H1 (cell line): ENCODE results near the gene ITPR3. TPM values are rescaled to one million over a fixed set of nuclear protein-coding genes. Genes with fewer than 3 reads are reported as not detected.

Experiments used
- ASH2L ChIP-seq: fragments of 200-600, 300-600 bp; sonication (generic); IDR thresholded peaks from one replicate; pipeline ENCODE4 v1.7.1; 2017; ENCODE audit warnings: low read length
- KDM5A ChIP-seq: fragments of 200-600 bp; IDR thresholded peaks from 2 replicates; pipeline ENCODE4 v1.7.1; 2012; ENCODE audit warnings: mild to moderate bottlenecking, low read length, inconsistent platforms, mixed read lengths
- POLR2AphosphoS5 ChIP-seq: IDR thresholded peaks from 2 replicates; pipeline ENCODE4 v1.6.1; 2011; ENCODE audit warnings: low read depth, low read length
- SIX5 ChIP-seq: IDR thresholded peaks from 2 replicates; pipeline ENCODE4 v1.6.1; 2011; ENCODE audit warnings: mild to moderate bottlenecking, low read depth, low read length
- SP4 ChIP-seq: IDR thresholded peaks from 2 replicates; pipeline ENCODE4 v1.6.1; 2012; ENCODE audit warnings: low read length, inconsistent platforms
- SRF ChIP-seq: IDR thresholded peaks from 2 replicates; pipeline ENCODE4 v1.6.1; 2011; ENCODE audit warnings: mild to moderate bottlenecking, low read depth, low read length, moderate library complexity
- TAF1 ChIP-seq: IDR thresholded peaks from 2 replicates; pipeline ENCODE4 v1.6.1; 2011; ENCODE audit warnings: mild to moderate bottlenecking, low read depth, low read length
- polyA plus RNA-seq, 7 experiments: library from polyadenylated mRNA; depleted of rRNA in 3 of 7; stranded (reverse) in 5 of 7; unstranded in 2 of 7; fragments of >200 nt in 5 of 7; fragments of 200-250 nt in 2 of 7; gene quantifications; 1 replicate in 5 of 7; 2 replicates in 1 of 7; 4 replicates in 1 of 7; pipeline versions ENCODE4 v1.2.1 to v1.2.3, GENCODE V29; 2011 to 2013; ENCODE audit warnings: missing spikeins in 2 of 7, mixed read lengths in 2 of 7
- total RNA-seq: library from RNA; stranded (reverse); fragmentation: NEBNext Ultra II Directional; extraction: Animal tissue kit (Norgen Biotek cat#: 25700); gene quantifications from 2 replicates; pipeline ENCODE4 v1.2.1, GENCODE V29; 2021
- TF ChIP-seq, protein P1 (sequence below): fragments of 300-600 bp; sonication (generic); IDR thresholded peaks from 2 replicates; pipeline ENCODE4 v1.7.1; 2012; ENCODE audit warnings: low read length, moderate library complexity, mild to moderate bottlenecking, inconsistent platforms; ENCODE audit not compliant: insufficient replicate concordance

Gene ITPR3
- total and polyA plus RNA-seq, 2 of the 8 experiments (the other 6 are each of a cell fraction or from before 2014, with no cell fraction given): 29.1 to 45.7 TPM

DNA sequence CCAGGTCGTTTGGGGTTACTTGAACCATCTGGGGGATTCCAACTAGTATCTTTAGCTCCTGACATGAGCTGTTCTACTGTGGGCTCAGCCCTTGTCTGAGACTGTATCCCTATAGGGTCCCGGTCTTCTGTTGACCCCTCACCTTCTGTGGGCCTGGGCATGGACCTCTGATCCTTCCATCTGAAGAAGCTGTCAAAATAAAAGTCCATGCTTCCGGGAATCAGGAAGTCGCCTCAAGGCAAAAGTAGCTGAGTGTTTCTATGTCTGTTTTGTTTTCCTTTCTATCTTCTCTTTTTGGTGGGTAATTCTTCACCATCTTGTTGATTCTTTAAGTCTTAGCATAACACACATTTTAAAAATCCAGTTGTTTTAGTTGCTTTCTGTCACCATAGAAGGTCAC, 30.3 kb downstream of the ITPR3 start (continued):
- TF ChIP-seq, protein P1, sequence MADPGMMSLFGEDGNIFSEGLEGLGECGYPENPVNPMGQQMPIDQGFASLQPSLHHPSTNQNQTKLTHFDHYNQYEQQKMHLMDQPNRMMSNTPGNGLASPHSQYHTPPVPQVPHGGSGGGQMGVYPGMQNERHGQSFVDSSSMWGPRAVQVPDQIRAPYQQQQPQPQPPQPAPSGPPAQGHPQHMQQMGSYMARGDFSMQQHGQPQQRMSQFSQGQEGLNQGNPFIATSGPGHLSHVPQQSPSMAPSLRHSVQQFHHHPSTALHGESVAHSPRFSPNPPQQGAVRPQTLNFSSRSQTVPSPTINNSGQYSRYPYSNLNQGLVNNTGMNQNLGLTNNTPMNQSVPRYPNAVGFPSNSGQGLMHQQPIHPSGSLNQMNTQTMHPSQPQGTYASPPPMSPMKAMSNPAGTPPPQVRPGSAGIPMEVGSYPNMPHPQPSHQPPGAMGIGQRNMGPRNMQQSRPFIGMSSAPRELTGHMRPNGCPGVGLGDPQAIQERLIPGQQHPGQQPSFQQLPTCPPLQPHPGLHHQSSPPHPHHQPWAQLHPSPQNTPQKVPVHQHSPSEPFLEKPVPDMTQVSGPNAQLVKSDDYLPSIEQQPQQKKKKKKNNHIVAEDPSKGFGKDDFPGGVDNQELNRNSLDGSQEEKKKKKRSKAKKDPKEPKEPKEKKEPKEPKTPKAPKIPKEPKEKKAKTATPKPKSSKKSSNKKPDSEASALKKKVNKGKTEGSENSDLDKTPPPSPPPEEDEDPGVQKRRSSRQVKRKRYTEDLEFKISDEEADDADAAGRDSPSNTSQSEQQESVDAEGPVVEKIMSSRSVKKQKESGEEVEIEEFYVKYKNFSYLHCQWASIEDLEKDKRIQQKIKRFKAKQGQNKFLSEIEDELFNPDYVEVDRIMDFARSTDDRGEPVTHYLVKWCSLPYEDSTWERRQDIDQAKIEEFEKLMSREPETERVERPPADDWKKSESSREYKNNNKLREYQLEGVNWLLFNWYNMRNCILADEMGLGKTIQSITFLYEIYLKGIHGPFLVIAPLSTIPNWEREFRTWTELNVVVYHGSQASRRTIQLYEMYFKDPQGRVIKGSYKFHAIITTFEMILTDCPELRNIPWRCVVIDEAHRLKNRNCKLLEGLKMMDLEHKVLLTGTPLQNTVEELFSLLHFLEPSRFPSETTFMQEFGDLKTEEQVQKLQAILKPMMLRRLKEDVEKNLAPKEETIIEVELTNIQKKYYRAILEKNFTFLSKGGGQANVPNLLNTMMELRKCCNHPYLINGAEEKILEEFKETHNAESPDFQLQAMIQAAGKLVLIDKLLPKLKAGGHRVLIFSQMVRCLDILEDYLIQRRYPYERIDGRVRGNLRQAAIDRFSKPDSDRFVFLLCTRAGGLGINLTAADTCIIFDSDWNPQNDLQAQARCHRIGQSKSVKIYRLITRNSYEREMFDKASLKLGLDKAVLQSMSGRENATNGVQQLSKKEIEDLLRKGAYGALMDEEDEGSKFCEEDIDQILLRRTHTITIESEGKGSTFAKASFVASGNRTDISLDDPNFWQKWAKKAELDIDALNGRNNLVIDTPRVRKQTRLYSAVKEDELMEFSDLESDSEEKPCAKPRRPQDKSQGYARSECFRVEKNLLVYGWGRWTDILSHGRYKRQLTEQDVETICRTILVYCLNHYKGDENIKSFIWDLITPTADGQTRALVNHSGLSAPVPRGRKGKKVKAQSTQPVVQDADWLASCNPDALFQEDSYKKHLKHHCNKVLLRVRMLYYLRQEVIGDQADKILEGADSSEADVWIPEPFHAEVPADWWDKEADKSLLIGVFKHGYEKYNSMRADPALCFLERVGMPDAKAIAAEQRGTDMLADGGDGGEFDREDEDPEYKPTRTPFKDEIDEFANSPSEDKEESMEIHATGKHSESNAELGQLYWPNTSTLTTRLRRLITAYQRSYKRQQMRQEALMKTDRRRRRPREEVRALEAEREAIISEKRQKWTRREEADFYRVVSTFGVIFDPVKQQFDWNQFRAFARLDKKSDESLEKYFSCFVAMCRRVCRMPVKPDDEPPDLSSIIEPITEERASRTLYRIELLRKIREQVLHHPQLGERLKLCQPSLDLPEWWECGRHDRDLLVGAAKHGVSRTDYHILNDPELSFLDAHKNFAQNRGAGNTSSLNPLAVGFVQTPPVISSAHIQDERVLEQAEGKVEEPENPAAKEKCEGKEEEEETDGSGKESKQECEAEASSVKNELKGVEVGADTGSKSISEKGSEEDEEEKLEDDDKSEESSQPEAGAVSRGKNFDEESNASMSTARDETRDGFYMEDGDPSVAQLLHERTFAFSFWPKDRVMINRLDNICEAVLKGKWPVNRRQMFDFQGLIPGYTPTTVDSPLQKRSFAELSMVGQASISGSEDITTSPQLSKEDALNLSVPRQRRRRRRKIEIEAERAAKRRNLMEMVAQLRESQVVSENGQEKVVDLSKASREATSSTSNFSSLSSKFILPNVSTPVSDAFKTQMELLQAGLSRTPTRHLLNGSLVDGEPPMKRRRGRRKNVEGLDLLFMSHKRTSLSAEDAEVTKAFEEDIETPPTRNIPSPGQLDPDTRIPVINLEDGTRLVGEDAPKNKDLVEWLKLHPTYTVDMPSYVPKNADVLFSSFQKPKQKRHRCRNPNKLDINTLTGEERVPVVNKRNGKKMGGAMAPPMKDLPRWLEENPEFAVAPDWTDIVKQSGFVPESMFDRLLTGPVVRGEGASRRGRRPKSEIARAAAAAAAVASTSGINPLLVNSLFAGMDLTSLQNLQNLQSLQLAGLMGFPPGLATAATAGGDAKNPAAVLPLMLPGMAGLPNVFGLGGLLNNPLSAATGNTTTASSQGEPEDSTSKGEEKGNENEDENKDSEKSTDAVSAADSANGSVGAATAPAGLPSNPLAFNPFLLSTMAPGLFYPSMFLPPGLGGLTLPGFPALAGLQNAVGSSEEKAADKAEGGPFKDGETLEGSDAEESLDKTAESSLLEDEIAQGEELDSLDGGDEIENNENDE: no peak
- TF ChIP-seq KDM5A: no peak
- no peak for TF ChIP-seq TAF1
- TF ChIP-seq SRF: no peak
- no peak for TF ChIP-seq ASH2L
- no peak for TF ChIP-seq SIX5
- TF ChIP-seq SP4: no peak
- no peak for TF ChIP-seq POLR2AphosphoS5
